ENCODE results near the gene BLOC1S5.

BLOC1S5 gene

GRCh38 chr6:8090650-8091049 lies 26.5 kb upstream of the BLOC1S5 start:
- Histone ChIP-seq H3K27ac (ENCODE audit: low read length) (no peak overlapping the region), H3K4me3 (ENCODE audit: low read length) (no peak overlapping the region), H3K27me3 (ENCODE audit: insufficient read depth, low read length) (no peaks in the 10 kb centered on the region), H3K9ac (ENCODE audit: low read depth, low read length) (no peak overlapping the region), H3K9me3 (ENCODE audit: insufficient read depth, low read depth, low read length) (peaks cover 8% of the 10 kb centered on the region; the same call in 1 of the 2 replicates), H3K4me1 (ENCODE audit: insufficient read depth, low read length) (no peaks in the 10 kb centered on the region), H3K36me3 (ENCODE audit: insufficient read depth, low read depth, low read length) (peaks cover 95% of the 10 kb centered on the region)

GRCh38 chr6:8088886-8089285 lies 24.7 kb upstream of the BLOC1S5 start:
- peaks cover 94% of the 10 kb centered on the region for H3K36me3 ChIP-seq (ENCODE audit: insufficient read depth, low read depth, low read length)
- H3K4me3 ChIP-seq (ENCODE audit: low read length) = no peak overlapping the region
- H3K9me3 ChIP-seq (ENCODE audit: insufficient read depth, low read depth, low read length) = peaks cover 8% of the 10 kb centered on the region; the same call in 1 of the 2 replicates
- H3K9ac ChIP-seq (ENCODE audit: low read depth, low read length) = no peak overlapping the region
- no peaks in the 10 kb centered on the region for H3K4me1 ChIP-seq (ENCODE audit: insufficient read depth, low read length)
- no peak overlapping the region for H3K27ac ChIP-seq (ENCODE audit: low read length)
- H3K27me3 ChIP-seq (ENCODE audit: insufficient read depth, low read length) = no peaks in the 10 kb centered on the region

- Histone ChIP-seq H3K27ac (ENCODE audit: low read length) (no peak overlapping the region), H3K4me3 (ENCODE audit: low read length) (no peak overlapping the region), H3K27me3 (ENCODE audit: insufficient read depth, low read length) (no peaks in the 10 kb centered on the region), H3K36me3 (ENCODE audit: insufficient read depth, low read depth, low read length) (peaks cover 94% of the 10 kb centered on the region), H3K9me3 (ENCODE audit: insufficient read depth, low read depth, low read length) (peaks cover 8% of the 10 kb centered on the region; the same call in 1 of the 2 replicates), H3K9ac (ENCODE audit: low read depth, low read length) (no peak overlapping the region), H3K4me1 (ENCODE audit: insufficient read depth, low read length) (no peaks in the 10 kb centered on the region)
Observed at GRCh38 chr6:8087870-8088754, 23.9 kb upstream of the BLOC1S5 start.

GRCh38 chr6:8086755-8087306 lies 22.6 kb upstream of the BLOC1S5 start:
- Histone ChIP-seq H3K9me3 (ENCODE audit: insufficient read depth, low read depth, low read length) (peaks cover 8% of the 10 kb centered on the region; the same call in 1 of the 2 replicates), H3K27me3 (ENCODE audit: insufficient read depth, low read length) (no peaks in the 10 kb centered on the region), H3K4me3 (ENCODE audit: low read length) (no peak overlapping the region), H3K4me1 (ENCODE audit: insufficient read depth, low read length) (no peaks in the 10 kb centered on the region), H3K36me3 (ENCODE audit: insufficient read depth, low read depth, low read length) (peaks cover 93% of the 10 kb centered on the region), H3K9ac (ENCODE audit: low read depth, low read length) (no peak overlapping the region), H3K27ac (ENCODE audit: low read length) (no peak overlapping the region)

GRCh38 chr6:8085053-8085511 lies 20.9 kb upstream of the BLOC1S5 start:
- Histone ChIP-seq H3K27ac (ENCODE audit: low read length) (no peak overlapping the region), H3K9ac (ENCODE audit: low read depth, low read length) (no peak overlapping the region), H3K27me3 (ENCODE audit: insufficient read depth, low read length) (no peaks in the 10 kb centered on the region), H3K36me3 (ENCODE audit: insufficient read depth, low read depth, low read length) (peaks cover 93% of the 10 kb centered on the region), H3K9me3 (ENCODE audit: insufficient read depth, low read depth, low read length) (0 out of 2 replicates have a peak, but pooled peaks cover 5% of the 10 kb centered on the region), H3K4me1 (ENCODE audit: insufficient read depth, low read length) (no peaks in the 10 kb centered on the region), H3K4me3 (ENCODE audit: low read length) (no peak overlapping the region)

- H3K9ac ChIP-seq (ENCODE audit: low read depth, low read length) = no peak overlapping the region
- H3K4me1 ChIP-seq (ENCODE audit: insufficient read depth, low read length) = no peaks in the 10 kb centered on the region
- H3K27me3 ChIP-seq (ENCODE audit: insufficient read depth, low read length) = no peaks in the 10 kb centered on the region
- H3K36me3 ChIP-seq (ENCODE audit: insufficient read depth, low read depth, low read length) = peaks cover 93% of the 10 kb centered on the region
- H3K27ac ChIP-seq (ENCODE audit: low read length) = no peak overlapping the region
- H3K4me3 ChIP-seq (ENCODE audit: low read length) = no peak overlapping the region
- H3K9me3 ChIP-seq (ENCODE audit: insufficient read depth, low read depth, low read length) = 0 out of 2 replicates have a peak, but pooled peaks cover 5% of the 10 kb centered on the region
Observed at GRCh38 chr6:8084586-8084985, 20.4 kb upstream of the BLOC1S5 start.

GRCh38 chr6:8082954-8083858 lies 19.0 kb upstream of the BLOC1S5 start:
- Histone ChIP-seq H3K27me3 (ENCODE audit: insufficient read depth, low read length) (no peaks in the 10 kb centered on the region), H3K9me3 (ENCODE audit: insufficient read depth, low read depth, low read length) (no peaks in the 10 kb centered on the region), H3K4me3 (ENCODE audit: low read length) (no peak overlapping the region), H3K36me3 (ENCODE audit: insufficient read depth, low read depth, low read length) (peaks cover 87% of the 10 kb centered on the region), H3K9ac (ENCODE audit: low read depth, low read length) (no peak overlapping the region), H3K27ac (ENCODE audit: low read length) (no peak overlapping the region), H3K4me1 (ENCODE audit: insufficient read depth, low read length) (no peaks in the 10 kb centered on the region)

- Histone ChIP-seq H3K4me1 (ENCODE audit: insufficient read depth, low read length) (no peaks in the 10 kb centered on the region), H3K9me3 (ENCODE audit: insufficient read depth, low read depth, low read length) (no peaks in the 10 kb centered on the region), H3K27me3 (ENCODE audit: insufficient read depth, low read length) (no peaks in the 10 kb centered on the region), H3K27ac (ENCODE audit: low read length) (no peak overlapping the region), H3K4me3 (ENCODE audit: low read length) (no peak overlapping the region), H3K9ac (ENCODE audit: low read depth, low read length) (no peak overlapping the region), H3K36me3 (ENCODE audit: insufficient read depth, low read depth, low read length) (peaks cover 84% of the 10 kb centered on the region)
Observed at GRCh38 chr6:8082572-8082953, 18.4 kb upstream of the BLOC1S5 start.

- H3K27me3 ChIP-seq (ENCODE audit: insufficient read depth, low read length) = no peaks in the 10 kb centered on the region
- no peaks in the 10 kb centered on the region for H3K4me1 ChIP-seq (ENCODE audit: insufficient read depth, low read length)
Observed at GRCh38 chr6:8080362-8081151, 16.4 kb upstream of the BLOC1S5 start.

GRCh38 chr6:8079126-8079525 lies 14.9 kb upstream of the BLOC1S5 start:
- Histone ChIP-seq H3K4me3 (ENCODE audit: low read length) (no peak overlapping the region), H3K9ac (ENCODE audit: low read depth, low read length) (no peak overlapping the region), H3K9me3 (ENCODE audit: insufficient read depth, low read depth, low read length) (no peaks in the 10 kb centered on the region), H3K27ac (ENCODE audit: low read length) (no peak overlapping the region), H3K36me3 (ENCODE audit: insufficient read depth, low read depth, low read length) (peaks cover 53% of the 10 kb centered on the region), H3K27me3 (ENCODE audit: insufficient read depth, low read length) (no peaks in the 10 kb centered on the region), H3K4me1 (ENCODE audit: insufficient read depth, low read length) (no peaks in the 10 kb centered on the region)

More at GRCh38 chr6:8080362-8081151, 16.4 kb upstream of the BLOC1S5 start:
- no peak overlapping the region for H3K9ac ChIP-seq (ENCODE audit: low read depth, low read length)
- H3K4me3 ChIP-seq (ENCODE audit: low read length) = no peak overlapping the region
- no peak overlapping the region for H3K27ac ChIP-seq (ENCODE audit: low read length)
- peaks cover 67% of the 10 kb centered on the region for H3K36me3 ChIP-seq (ENCODE audit: insufficient read depth, low read depth, low read length)
- no peaks in the 10 kb centered on the region for H3K9me3 ChIP-seq (ENCODE audit: insufficient read depth, low read depth, low read length)

- peaks cover 42% of the 10 kb centered on the region for H3K36me3 ChIP-seq (ENCODE audit: insufficient read depth, low read depth, low read length)
- no peaks in the 10 kb centered on the region for H3K9me3 ChIP-seq (ENCODE audit: insufficient read depth, low read depth, low read length)
- no peak overlapping the region for H3K4me3 ChIP-seq (ENCODE audit: low read length)
- no peak overlapping the region for H3K9ac ChIP-seq (ENCODE audit: low read depth, low read length)
- no peaks in the 10 kb centered on the region for H3K4me1 ChIP-seq (ENCODE audit: insufficient read depth, low read length)
- H3K27ac ChIP-seq (ENCODE audit: low read length) = no peak overlapping the region
- no peaks in the 10 kb centered on the region for H3K27me3 ChIP-seq (ENCODE audit: insufficient read depth, low read length)
Observed at GRCh38 chr6:8077991-8078390, 13.8 kb upstream of the BLOC1S5 start.

Data from iPS-20b (cell line).